GM21717 (cell line): ENCODE measurements around the gene KLK7.

Experiments used
- ATAC-seq: cut with Tn5 transposase; IDR thresholded peaks from one replicate; pipeline ENCODE4 v1.9.1; 2021; ENCODE audit warnings: mild to moderate bottlenecking, moderate library complexity; ENCODE audit not compliant: unreplicated experiment

KLK7 gene

DNA sequence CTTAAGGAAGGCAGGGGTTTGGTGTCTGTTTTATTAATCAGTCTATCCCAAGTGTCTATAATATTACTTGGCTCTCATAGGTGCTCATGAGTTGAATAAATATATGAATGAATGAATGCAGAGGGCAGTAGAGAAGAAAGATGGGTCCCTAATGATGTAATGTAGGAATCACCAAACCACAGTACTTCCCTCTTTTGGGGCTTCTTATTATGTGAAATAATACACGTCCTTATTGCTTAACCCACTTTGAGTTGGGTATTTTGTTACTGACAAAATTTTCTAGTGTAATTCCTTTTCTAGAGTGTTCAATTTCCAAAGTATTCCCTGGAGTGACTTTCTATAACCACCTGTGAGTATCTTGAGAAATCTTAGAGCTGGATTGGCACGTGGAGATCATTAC lies 44.1 kb downstream of the KLK7 start:
- ATAC-seq: no peak

DNA sequence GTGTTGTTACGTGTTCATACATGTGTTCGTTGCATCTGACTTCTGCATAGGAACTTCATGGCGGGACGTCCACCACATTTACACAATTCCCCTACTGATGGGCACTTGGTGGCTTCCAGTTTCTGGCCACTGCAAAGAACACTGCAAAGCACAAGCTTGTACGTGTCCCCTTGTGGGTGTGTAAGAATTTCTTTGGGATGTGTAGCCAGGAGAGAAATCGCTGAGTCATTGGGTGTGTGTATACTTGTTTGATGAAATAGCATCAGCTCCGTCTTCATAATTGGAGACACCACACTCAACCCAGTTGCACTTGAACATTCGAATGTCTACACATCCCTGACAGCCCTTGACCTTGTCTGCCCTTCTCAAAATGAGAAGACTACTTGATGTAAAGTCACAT lies 50.1 kb downstream of the KLK7 start:
- no peak for ATAC-seq

DNA sequence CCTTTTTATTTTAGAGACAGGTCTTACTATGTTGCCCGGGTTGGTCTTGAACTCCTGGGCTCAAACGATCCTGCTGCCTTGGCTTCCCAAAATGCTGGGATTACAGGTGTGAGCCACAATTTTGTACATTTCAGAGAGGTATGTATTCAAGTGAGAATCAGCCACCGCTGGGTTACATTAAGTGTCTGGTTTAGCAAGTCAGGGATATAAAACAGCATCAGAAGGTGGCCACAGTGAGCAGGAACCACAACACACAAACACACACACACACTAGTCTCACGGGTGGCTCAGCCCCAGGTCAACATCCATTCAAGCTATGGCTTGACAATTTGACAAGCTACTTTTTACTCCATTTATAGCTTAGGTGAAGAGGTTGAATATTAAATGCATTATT lies 51.0 kb downstream of the KLK7 start:
- no peak for ATAC-seq

DNA sequence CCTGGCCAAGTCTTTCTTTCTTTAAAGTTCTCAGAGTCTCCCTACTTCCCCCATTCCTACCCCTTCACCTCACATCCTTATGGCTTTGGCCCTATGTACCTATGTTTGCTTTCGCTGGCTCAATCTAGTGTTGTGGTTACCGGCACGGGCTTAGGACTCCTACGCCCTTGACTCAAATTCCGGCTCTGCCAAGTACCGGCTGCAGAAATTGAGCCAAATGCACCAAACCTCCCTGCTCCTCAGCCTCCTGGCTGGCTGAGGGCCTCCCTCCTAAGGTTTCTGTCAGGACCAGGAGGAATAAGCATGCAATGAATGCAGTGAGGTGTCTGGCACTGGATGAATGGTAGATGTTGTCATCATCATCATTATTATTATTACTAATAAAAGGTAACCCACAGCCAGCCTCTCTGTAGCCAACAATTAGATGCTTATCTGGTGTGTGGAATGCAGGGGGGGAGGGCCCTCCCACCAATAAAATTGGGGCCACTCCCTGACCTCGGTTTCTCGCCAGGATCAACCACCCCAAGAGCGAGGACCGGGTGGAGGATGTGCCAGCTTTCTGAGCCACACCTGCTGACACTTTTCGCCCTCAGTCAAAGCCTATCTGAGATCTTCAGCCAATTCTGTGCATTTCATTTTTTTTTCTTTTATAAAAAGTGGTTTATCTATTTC lies 51.6 kb downstream of the KLK7 start:
- ATAC-seq: no peak

DNA sequence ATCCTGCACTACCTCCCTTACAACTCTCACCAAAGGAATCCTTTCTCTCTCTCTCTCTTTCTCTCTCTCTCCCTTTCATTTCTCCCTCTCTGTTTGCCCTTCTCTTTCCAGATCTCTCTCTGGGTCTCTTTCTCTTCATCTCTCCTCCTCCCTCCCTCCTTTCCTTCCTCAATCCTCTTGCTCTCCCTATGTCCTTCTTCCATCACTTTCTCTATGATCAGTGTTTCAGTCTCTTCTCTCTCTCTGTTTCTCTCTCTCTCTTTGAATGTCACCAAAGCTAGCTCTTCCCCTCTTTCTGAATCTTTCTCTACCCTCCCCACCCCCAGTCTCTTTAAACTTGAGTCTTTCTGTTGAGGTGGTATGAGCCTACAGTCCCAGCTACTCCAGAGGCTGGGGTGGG lies 52.7 kb downstream of the KLK7 start:
- ATAC-seq: no peak

DNA sequence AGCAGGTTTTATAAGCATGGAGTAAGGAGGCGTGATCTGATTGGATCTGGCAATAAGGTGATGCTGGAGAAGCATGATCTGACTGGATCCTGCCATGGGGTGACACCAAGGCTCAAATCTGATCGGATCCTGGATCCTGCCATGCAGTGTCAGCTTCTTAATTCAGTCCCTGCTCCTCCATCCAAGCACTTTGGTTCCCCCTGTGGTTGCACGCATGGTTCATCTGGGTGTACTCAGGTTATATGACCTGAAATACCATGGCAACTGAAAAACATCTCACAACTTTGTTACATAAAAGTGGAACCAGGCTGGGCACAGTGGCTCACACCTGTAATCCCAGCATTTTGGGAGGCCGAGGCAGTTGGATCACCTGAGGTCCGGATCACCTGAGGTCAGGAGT lies 54.9 kb downstream of the KLK7 start:
- ATAC-seq: no peak
